GM10266 (cell line): ENCODE results near the gene EDN1.
"Not testable (repeated sequence)": the region's sequence is repeated elsewhere in the genome, so short reads cannot be mapped to it uniquely, and the experiment has no call there.

Source experiments
- DNase-seq: peaks from one replicate; pipeline ENCODE4 v3.0.0; 2012; ENCODE audit errors: extremely low spot score
- CTCF ChIP-seq: IDR thresholded peaks from 2 replicates; pipeline ENCODE4 v1.5.1; 2012; ENCODE audit warnings: mild to moderate bottlenecking, low read depth; ENCODE audit not compliant: control insufficient read depth, insufficient read depth; ENCODE audit errors: missing control alignments

EDN1 gene

GRCh38 chr6:12313992-12314589 is 23.9 kb downstream of the EDN1 start:
- TF ChIP-seq CTCF = no peak
- DNase-seq = no peak

DNA sequence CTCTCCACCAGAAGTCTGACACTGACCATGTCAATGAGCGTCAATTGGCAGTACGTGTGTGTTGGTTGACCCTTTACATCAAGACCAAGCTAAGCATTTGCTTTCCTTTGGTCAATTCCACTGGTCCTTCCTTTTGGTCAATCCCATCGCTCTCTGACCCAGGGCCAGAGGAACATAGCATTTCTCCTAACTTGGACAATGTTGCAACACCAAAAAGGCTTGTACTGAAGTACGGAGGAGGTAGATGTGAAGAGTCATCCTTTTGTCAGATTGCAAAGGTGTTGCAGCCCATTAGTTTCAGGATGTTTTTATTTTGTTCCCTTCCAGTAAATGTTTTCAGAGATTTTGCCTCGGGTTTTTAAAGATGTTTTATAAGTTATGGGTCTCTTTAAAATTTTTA is 24.6 kb downstream of the EDN1 start:
- no peak for DNase-seq
- no peak for TF ChIP-seq CTCF

DNA sequence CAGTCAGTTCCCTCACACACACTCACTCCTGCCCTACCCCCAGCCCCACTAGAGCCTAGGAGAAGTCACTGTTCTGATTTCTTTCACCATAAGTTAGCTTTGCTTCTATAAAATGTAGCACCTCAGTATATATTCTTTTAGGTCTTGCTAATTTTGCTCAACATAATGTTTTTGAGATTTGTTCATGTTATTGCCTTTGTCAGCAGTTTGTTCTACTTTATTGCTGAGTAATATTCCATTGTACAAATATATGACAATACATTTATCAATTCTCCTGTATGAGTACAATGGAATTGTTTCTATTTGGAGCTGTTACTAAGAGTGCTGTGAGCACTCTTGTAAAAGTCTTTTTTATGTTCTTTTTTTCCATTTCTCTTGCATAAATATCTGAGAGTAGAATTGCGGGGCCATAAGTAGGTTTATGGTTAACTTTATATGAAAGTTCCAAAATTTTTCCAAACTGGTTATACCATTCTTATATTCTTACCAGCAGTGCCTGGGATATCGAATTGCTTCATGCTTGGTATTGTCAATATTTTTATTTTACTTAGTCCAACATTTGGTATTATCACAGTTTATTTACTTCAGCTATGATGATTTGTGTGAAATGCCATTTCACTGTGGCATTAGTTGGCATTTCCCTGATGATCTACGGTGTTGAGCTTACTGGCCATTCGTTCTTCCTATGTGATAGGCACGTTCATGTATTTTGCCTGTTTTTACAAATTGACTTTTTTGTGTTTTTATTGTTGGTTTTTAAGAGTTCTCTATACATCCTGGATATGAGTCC is 25.3 kb downstream of the EDN1 start:
- TF ChIP-seq CTCF = no peak
- DNase-seq = no peak

- no peak for DNase-seq
- TF ChIP-seq CTCF = no peak
Observed at GRCh38 chr6:12318749-12319148, 28.6 kb downstream of the EDN1 start.

- not testable (repeated sequence) for DNase-seq
Observed at GRCh38 chr6:12320074-12320473, 29.9 kb downstream of the EDN1 start.

- no peak for DNase-seq
Observed at GRCh38 chr6:12324099-12324498, 33.9 kb downstream of the EDN1 start.

DNA sequence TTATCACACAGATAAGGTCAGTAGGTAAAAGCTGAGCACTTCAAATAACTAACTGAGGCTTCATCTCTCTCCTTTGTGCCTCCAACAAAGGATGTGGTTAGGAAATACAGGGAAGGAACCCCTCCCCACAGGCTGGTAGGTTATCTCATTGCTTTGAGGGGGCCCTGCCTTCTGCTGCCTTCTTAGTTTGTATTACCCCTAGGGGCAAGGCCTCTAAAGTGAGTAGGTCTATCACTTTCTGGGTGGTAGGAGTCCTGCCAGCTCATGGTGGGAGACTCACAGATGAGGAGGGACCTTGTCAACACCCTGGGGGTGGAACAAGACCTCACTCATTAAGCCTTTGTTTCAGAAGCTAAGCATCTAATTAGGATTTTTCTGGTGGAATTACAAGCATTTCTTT is 34.6 kb downstream of the EDN1 start:
- no peak for DNase-seq
- no peak for TF ChIP-seq CTCF

More at GRCh38 chr6:12324099-12324498, 33.9 kb downstream of the EDN1 start:
- TF ChIP-seq CTCF = no peak
